Fibroblast of skin of left quadriceps (primary cell): ENCODE results near the gene C3.
"Not testable (repeated sequence)": the region's sequence is repeated elsewhere in the genome, so short reads cannot be mapped to it uniquely, and the experiment has no call there.

ENCODE experiments used
- DNase-seq, 2 experiments: peaks; one replicate each; pipeline ENCODE4 v3.0.0-alpha.2; 2013; ENCODE audit warnings: low read depth in 2 of 2

Gene C3

GRCh38 chr19:6664916-6665315 lies 55.5 kb downstream of the C3 start:
- DNase-seq = no peak

- no peak for DNase-seq
Observed at GRCh38 chr19:6663236-6664201, 56.9 kb downstream of the C3 start.

DNA sequence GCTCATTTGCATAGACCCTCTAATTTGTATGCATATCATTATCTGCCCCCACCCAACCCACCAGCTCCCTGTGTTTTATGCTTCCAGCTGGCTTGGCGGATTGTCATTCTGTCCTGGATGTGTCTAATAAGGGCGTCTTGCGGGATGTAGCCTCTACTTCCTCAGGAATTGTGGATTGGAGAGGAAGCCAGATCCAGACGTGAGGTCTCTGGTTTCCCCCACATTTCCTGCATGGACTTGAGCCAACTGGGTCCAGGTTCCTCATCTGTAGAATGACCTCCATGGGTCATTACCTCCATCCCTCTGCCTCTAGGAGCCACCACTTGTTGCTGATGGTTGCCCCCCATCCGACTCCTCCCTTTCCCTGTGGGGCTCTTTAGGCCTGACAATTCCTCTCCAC lies 57.7 kb downstream of the C3 start:
- DNase-seq = no peak

- peak; percentile 4 to 7 for DNase-seq
Observed at GRCh38 chr19:6661509-6662244, 58.8 kb downstream of the C3 start.

GRCh38 chr19:6660930-6661329 lies 59.5 kb downstream of the C3 start:
- DNase-seq = no peak

DNA sequence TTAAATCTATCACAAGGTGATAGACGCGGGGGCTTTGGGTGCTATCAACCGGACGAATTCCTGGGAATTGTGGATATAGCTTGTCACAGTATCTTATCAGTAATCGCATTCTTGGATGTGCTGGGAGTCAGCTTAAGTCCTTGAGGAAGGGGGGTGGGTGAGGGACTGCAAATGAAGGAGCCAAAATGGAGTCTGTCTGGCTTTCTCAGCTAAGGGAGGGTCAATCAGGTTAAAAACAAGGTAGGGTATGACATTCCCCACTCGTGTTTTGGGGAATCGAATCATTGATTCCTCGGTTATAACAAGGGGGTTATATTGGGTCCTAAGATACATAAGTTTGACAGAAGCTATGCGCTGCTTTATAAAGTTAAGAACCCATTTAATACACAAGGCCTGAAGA lies 64.1 kb downstream of the C3 start:
- not testable (repeated sequence) for DNase-seq

GRCh38 chr19:6654347-6655310 lies 65.8 kb downstream of the C3 start:
- DNase-seq = no peak

DNA sequence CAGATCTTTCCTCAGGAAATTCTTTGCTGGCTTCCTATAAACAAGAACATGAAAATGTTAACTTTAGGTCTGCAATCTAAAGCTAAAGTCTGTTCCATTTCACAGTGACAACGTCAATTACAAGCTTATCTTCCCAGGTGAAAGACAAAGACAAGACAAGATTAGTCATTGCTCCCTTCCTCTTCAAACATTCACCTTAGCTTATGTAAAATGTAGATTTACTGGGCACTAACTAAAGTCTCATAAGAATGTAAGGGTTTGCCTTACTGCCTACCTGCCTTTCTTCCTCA lies 67.7 kb downstream of the C3 start:
- no peak for DNase-seq

DNA sequence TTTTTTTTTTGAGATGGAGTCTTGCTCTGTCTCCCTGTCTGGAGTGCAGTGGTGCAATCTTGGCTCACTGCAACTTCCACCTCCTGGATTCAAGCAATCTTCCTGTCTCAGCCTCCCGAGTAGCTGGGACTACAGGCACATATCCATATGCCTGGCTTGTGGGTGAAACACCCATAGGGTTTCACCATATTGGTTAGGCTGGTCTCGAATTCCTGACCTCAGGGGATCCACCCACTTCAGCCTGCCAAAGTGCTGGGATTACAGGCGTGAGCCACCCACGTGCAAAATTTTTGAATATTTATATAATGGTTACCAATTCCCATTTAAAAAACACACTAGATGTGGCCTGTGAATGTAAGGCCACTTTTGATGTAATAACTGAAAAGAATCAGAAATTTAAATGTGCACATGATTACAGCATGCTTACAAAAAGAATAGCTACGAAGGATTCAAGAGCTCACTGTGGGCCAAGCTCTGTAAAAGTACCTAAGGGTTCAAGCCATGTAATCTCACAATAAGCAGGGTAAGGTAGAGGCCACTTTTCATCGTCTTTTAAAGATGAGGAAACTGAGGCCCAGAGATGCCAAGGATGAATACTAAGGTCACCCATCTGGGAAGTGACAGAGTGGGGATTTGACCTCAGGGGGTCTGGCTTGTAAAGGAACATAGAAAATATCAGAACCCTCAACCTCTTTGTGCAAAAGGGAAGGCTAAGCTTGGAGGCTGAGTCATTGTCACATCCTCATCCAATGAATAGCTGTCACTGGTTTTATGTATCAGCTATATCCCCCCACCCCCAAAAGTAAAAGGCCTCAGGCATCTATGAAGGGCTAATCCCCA lies 68.3 kb downstream of the C3 start:
- DNase-seq = no peak

DNA sequence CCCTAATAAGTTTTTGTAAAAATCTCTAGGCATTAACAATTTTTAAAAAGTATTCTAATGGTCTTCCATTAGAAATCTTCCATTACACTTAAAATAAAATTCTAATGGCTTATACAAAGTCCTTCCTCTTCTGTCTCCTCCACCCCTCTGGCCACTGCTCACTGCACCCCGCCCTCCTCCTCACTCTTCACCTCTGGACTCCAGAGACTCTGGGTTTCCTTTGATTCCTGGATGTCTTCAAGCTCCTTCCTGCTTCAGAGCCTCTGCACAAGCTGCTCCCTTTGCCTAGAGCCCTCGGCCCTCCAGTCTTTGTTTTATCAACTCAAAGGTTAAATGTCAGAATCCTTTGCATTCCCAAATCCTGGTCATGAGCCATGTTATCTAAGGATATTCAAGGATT lies 71.3 kb downstream of the C3 start:
- DNase-seq = no peak

- no peak for DNase-seq
Observed at GRCh38 chr19:6648141-6648715, 72.2 kb downstream of the C3 start.

- DNase-seq = no peak
Observed at GRCh38 chr19:6644796-6645195, 75.7 kb downstream of the C3 start.

GRCh38 chr19:6640333-6640732 lies 80.1 kb downstream of the C3 start:
- DNase-seq = not testable (repeated sequence)

GRCh38 chr19:6639439-6639838 lies 81.0 kb downstream of the C3 start:
- DNase-seq = no peak

- DNase-seq = not testable (repeated sequence)
Observed at GRCh38 chr19:6633456-6633813, 87.0 kb downstream of the C3 start.

GRCh38 chr19:6632747-6633455 lies 87.5 kb downstream of the C3 start:
- DNase-seq = peak; percentile 13 to 19

GRCh38 chr19:6632002-6632621 lies 88.3 kb downstream of the C3 start:
- DNase-seq = peak; percentile 42 to 53
